Uterus (tissue), 2 donors: ENCODE data around the gene TMPRSS11E.

Source experiments
- POLR2A ChIP-seq, 2 donors: fragments of 450-650 bp; IDR thresholded peaks; one replicate each; pipeline ENCODE4 v1.6.1; 2016; ENCODE audit warnings: antibody characterized with exemption in 2 of 2, mild to moderate bottlenecking in 1 of 2, moderate library complexity in 1 of 2
- TF ChIP-seq, protein P1 (sequence below), 4 experiments: fragments of 200-600 bp in 2 of 4; fragments of 450-650 bp in 2 of 4; sonication (generic) in 2 of 4; IDR thresholded peaks; one replicate each; pipeline ENCODE4 v1.5.1; 2016 to 2019; ENCODE audit warnings: antibody characterized with exemption in 4 of 4, mild to moderate bottlenecking in 2 of 4, moderate library complexity in 1 of 4

DNA sequence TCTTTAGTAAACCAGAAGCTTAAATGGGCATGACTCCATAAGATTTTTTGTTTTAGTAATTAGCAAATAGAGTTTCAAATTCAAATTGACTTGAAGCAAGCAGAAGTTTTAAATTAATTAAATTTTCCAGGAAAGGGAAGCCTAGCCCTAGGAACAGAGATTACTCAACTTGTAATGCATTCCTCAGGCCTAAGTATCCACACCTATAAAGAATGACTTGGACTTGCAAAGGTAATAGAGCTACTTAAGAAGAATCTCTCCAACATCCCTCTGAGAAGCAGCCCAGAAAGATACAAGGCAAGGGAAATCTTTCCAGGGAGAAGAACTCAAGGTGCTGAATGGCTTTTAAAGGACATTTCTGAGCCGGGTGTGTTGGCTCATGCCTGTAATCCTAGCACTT lies 16.9 kb upstream of the TMPRSS11E start:
- TF ChIP-seq, protein P1, sequence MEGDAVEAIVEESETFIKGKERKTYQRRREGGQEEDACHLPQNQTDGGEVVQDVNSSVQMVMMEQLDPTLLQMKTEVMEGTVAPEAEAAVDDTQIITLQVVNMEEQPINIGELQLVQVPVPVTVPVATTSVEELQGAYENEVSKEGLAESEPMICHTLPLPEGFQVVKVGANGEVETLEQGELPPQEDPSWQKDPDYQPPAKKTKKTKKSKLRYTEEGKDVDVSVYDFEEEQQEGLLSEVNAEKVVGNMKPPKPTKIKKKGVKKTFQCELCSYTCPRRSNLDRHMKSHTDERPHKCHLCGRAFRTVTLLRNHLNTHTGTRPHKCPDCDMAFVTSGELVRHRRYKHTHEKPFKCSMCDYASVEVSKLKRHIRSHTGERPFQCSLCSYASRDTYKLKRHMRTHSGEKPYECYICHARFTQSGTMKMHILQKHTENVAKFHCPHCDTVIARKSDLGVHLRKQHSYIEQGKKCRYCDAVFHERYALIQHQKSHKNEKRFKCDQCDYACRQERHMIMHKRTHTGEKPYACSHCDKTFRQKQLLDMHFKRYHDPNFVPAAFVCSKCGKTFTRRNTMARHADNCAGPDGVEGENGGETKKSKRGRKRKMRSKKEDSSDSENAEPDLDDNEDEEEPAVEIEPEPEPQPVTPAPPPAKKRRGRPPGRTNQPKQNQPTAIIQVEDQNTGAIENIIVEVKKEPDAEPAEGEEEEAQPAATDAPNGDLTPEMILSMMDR (IDR thresholded peaks at IDR 0.05), result no peak
- no peak for TF ChIP-seq POLR2A (IDR thresholded peaks at IDR 0.05)
